Adrenal gland (tissue), 5 donors: ENCODE measurements around the gene CDK5RAP2.

Source experiments
- POLR2A ChIP-seq, 2 donors: fragments of 450-650 bp; IDR thresholded peaks; one replicate each; pipeline ENCODE4 v1.6.1; 2017; ENCODE audit warnings: antibody characterized with exemption in 2 of 2, mild to moderate bottlenecking in 2 of 2, moderate library complexity in 1 of 2
- TF ChIP-seq, protein P1 (sequence below), 6 experiments: fragments of 450-650 bp in 4 of 6; fragments of 200-600 bp in 2 of 6; sonication (generic) in 1 of 6; IDR thresholded peaks; 1 replicate in 5 of 6; 2 replicates in 1 of 6; pipeline versions ENCODE4 v1.5.1 to v1.8.0; 2016 to 2021; ENCODE audit warnings: antibody characterized with exemption in 6 of 6, mild to moderate bottlenecking in 2 of 6, moderate library complexity in 1 of 6
- donor health status: DM: no; HTN: no; CAD: no.

DNA sequence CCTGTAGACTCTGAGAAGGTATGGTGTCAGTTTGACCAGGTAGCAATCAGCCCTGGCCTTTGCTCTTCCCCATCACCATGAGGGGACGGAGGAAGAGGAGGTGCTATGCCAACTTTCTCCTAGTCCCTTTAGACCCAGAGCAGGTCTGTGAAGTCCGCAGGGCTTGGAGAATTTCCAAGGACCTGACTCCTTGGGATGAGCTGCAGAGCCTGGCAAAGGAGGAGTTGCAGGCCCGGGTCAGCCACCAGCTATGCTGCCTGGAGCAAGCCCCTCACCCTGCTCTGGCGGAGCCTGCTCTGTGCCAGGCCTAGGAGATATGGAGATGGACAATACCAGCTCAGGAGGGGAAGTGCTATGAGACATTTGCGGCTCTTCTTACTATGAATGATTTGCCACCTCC, 188.3 kb downstream of the CDK5RAP2 start:
- TF ChIP-seq POLR2A (IDR thresholded peaks at IDR 0.05): no peak
- TF ChIP-seq, protein P1, sequence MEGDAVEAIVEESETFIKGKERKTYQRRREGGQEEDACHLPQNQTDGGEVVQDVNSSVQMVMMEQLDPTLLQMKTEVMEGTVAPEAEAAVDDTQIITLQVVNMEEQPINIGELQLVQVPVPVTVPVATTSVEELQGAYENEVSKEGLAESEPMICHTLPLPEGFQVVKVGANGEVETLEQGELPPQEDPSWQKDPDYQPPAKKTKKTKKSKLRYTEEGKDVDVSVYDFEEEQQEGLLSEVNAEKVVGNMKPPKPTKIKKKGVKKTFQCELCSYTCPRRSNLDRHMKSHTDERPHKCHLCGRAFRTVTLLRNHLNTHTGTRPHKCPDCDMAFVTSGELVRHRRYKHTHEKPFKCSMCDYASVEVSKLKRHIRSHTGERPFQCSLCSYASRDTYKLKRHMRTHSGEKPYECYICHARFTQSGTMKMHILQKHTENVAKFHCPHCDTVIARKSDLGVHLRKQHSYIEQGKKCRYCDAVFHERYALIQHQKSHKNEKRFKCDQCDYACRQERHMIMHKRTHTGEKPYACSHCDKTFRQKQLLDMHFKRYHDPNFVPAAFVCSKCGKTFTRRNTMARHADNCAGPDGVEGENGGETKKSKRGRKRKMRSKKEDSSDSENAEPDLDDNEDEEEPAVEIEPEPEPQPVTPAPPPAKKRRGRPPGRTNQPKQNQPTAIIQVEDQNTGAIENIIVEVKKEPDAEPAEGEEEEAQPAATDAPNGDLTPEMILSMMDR (IDR thresholded peaks at IDR 0.05): no peak
